Adrenal gland (tissue), 12 donors: ENCODE results near the gene PLXDC2. TPM values are rescaled to one million over a fixed set of nuclear protein-coding genes. Genes with fewer than 3 reads are reported as not detected.

Source experiments
- DNase-seq, 7 donors: peaks; one replicate each; pipeline ENCODE4 v3.0.0-alpha.2; 2019 to 2020
- H3K27ac ChIP-seq, 5 donors: fragments of 200-600 bp; sonication (generic) in 4 of 5; 1 replicate in 3 of 5; 2 replicates in 2 of 5; pipeline versions ENCODE4 v1.5.1 to v1.8.0; 2016 to 2020; ENCODE audit warnings: mild to moderate bottlenecking in 1 of 5
- H3K27me3 ChIP-seq: fragments of 200-600 bp; 2 replicates; pipeline ENCODE4 v1.8.0; 2021
- H3K36me3 ChIP-seq, 2 donors: fragments of 200-600 bp; replicated peaks in 1 of 2; 1 replicate in 1 of 2; 2 replicates in 1 of 2; pipeline versions ENCODE4 v1.5.1 to v1.8.0; 2018 to 2022
- H3K4me1 ChIP-seq, 2 donors: fragments of 200-600 bp; replicated peaks in 1 of 2; 1 replicate in 1 of 2; 2 replicates in 1 of 2; pipeline versions ENCODE4 v1.5.1 to v1.8.0; 2018 to 2021
- H3K4me3 ChIP-seq, 4 donors: fragments of 200-600 bp; sonication (generic) in 3 of 4; one replicate each; pipeline ENCODE4 v1.5.1; 2016 to 2018
- H3K9me3 ChIP-seq, 3 donors: fragments of 200-600 bp; sonication (generic) in 1 of 3; replicated peaks in 1 of 3; 1 replicate in 2 of 3; 2 replicates in 1 of 3; pipeline versions ENCODE4 v1.5.1 to v1.8.0; 2016 to 2021
- POLR2A ChIP-seq, 2 donors: fragments of 450-650 bp; IDR thresholded peaks; one replicate each; pipeline ENCODE4 v1.6.1; 2017; ENCODE audit warnings: antibody characterized with exemption in 2 of 2, mild to moderate bottlenecking in 2 of 2, moderate library complexity in 1 of 2
- WGBS, 4 donors: extraction: QIAGEN DNeasy Blood & Tissue Kit in 2 of 4; methylation state at CpG; one replicate each; pipeline versions ENCODE4 v1.1.5 to v1.1.7; 2013 to 2017; 5-methylcytosine and 5-hydroxymethylcytosine counted together
- intact Hi-C, 2 donors: fragments of 100-400 bp; cut with DNase I; formaldehyde crosslinking; loops; one replicate each; pipeline versions ENCODE4 v1.14.1 to v1.15.0; 2022 to 2023
- polyA plus RNA-seq, 3 donors: library from polyadenylated mRNA; stranded (reverse); fragments of 200-250 nt in 2 of 3; fragments of 350-450 nt in 1 of 3; fragmentation: Illumina TruSeq in 1 of 3; extraction: RNeasy Lipid Tissue Mini Kit (QIAGEN cat#74804) in 1 of 3; gene quantifications; one replicate each; pipeline ENCODE4 v1.2.3, GENCODE V29; 2013 to 2014
- total RNA-seq, 9 donors: library from RNA; depleted of rRNA in 4 of 9; stranded (reverse); fragments of >200 nt in 4 of 9; fragments of 120-200 nt in 1 of 9; fragmentation: NEBNext Ultra II Directional in 1 of 9; extraction: Animal tissue kit (Norgen Biotek cat#: 25700) in 1 of 9; gene quantifications; one replicate each; pipeline versions ENCODE4 v1.1.0 to v1.2.4, GENCODE V29; 2013 to 2023
- TF ChIP-seq, protein P1 (sequence below), 6 experiments: fragments of 450-650 bp in 4 of 6; fragments of 200-600 bp in 2 of 6; sonication (generic) in 1 of 6; IDR thresholded peaks; 1 replicate in 5 of 6; 2 replicates in 1 of 6; pipeline versions ENCODE4 v1.5.1 to v1.8.0; 2016 to 2021; ENCODE audit warnings: antibody characterized with exemption in 6 of 6, mild to moderate bottlenecking in 2 of 6, moderate library complexity in 1 of 6
- donor health status: healthy with polysubstance abuse.
- donor health status: Bipolar disorder and iron deficiency.
- donor health status: DM: yes; HTN: yes; CAD: no.
- donor health status: DM: no; HTN: no; CAD: no.
- donor health status: DM: no; HTN: no; CAD: no.
- donor health status: DM: yes; HTN: yes; CAD: no.

The PLXDC2 gene
- total and polyA plus RNA-seq, 12 donors = 12.1 to 127 (median 75.1) TPM

DNA sequence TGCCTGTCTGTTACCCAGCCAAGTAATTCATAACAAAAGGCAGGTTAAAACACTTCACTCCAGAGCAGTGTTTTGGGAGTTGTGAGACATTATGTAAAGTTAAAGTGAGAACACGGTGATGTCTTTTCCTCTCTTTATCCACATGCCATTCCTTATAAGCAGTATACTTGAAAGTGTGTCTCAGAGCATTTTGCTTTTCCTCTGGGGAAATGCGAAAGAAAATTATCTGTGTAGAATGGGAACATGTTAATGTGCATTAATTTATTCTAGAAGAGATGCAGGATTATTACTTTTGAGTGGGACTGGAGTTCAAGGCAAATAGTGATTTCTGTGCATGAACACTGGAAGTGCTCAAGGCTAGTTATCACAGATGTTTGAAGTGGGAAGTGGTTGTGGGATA is 170.4 kb downstream of the PLXDC2 start:
- TF ChIP-seq, protein P1, sequence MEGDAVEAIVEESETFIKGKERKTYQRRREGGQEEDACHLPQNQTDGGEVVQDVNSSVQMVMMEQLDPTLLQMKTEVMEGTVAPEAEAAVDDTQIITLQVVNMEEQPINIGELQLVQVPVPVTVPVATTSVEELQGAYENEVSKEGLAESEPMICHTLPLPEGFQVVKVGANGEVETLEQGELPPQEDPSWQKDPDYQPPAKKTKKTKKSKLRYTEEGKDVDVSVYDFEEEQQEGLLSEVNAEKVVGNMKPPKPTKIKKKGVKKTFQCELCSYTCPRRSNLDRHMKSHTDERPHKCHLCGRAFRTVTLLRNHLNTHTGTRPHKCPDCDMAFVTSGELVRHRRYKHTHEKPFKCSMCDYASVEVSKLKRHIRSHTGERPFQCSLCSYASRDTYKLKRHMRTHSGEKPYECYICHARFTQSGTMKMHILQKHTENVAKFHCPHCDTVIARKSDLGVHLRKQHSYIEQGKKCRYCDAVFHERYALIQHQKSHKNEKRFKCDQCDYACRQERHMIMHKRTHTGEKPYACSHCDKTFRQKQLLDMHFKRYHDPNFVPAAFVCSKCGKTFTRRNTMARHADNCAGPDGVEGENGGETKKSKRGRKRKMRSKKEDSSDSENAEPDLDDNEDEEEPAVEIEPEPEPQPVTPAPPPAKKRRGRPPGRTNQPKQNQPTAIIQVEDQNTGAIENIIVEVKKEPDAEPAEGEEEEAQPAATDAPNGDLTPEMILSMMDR (IDR thresholded peaks at IDR 0.05) = no peak
- no peak for TF ChIP-seq POLR2A (IDR thresholded peaks at IDR 0.05)
- H3K36me3 ChIP-seq = no peaks in the 10 kb centered on the region
- peaks cover 0 to 6% of the 10 kb centered on the region in 2 donors for H3K4me1 ChIP-seq
- H3K4me3 ChIP-seq = no peak overlapping the region
- H3K27me3 ChIP-seq = no peaks in the 10 kb centered on the region
- no peak overlapping the region for H3K27ac ChIP-seq
- 65 to 75% (median 74%) methylated on average over 2 of the region's 2 CpGs for WGBS, 4 donors
- DNase-seq = no peak
- H3K9me3 ChIP-seq = no peaks in the 10 kb centered on the region
- intact Hi-C loops = no loop called here

DNA sequence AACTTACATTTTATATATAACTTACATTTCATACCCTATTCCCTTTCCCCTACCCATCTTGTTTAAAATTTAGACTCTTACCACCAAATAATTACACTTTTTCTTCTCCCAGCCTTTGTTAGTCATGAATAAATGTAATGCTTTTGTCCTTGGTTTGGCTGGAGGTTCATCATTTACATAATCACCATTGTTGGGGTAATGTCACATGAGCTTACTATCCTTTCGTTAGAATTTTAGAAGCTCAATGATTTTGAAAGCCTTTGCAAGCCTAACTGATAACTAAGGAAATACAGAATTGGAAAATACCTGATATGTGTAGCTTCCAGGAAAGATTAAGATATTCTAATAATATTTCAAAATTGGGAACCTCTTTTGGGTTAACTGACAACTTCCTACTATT is 171.7 kb downstream of the PLXDC2 start:
- TF ChIP-seq, protein P1 (IDR thresholded peaks at IDR 0.05) = no peak
- no peak for TF ChIP-seq POLR2A (IDR thresholded peaks at IDR 0.05)
- 0 to 19% (median 17%) methylated on average over 1 of the region's 1 CpG for WGBS, 4 donors
- Histone ChIP-seq H3K27ac (no peak overlapping the region), H3K27me3 (no peaks in the 10 kb centered on the region), H3K36me3 (no peaks in the 10 kb centered on the region), H3K9me3 (no peaks in the 10 kb centered on the region), H3K4me3 (no peak overlapping the region), H3K4me1 (peaks cover 0 to 6% of the 10 kb centered on the region in 2 donors)
- intact Hi-C loops = no loop called here
- no peak for DNase-seq

DNA sequence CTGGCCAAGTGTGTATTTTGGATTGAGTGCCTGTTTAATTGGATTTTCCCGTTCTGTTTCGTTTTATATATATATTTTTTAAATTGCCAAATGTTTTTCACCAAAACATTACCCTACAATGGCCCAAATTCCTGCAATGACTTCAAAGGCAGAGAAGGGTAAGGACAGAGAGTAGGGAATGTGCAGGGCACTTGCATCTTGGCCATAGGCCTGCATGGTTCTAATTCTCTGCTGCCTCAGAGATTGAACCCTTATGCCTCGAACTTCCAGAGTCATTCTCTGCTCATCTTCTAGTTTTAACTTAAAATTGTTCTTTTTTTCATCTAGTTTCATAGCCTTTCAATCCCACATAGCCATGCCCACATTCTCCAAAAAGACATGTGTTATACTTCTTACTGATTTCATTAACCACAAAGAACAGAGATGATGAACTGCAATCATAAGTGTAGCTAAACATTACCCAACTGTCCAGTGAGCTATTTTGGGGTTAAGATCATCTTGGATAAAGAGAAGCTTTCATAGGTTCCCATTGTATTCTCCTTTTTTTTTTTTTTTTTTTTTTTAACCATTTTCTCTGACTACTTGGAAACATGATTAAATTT is 177.6 kb downstream of the PLXDC2 start:
- Histone ChIP-seq H3K4me3 (no peak overlapping the region), H3K9me3 (no peaks in the 10 kb centered on the region), H3K4me1 (no peaks in the 10 kb centered on the region), H3K27ac (no peak overlapping the region), H3K27me3 (no peaks in the 10 kb centered on the region), H3K36me3 (no peaks in the 10 kb centered on the region)
- no peak for DNase-seq
- WGBS, 4 donors = 76 to 99% (median 91%) methylated on average over 3 of the region's 3 CpGs
- intact Hi-C loops = no loop called here
- TF ChIP-seq POLR2A (IDR thresholded peaks at IDR 0.05) = no peak
- TF ChIP-seq, protein P1 (IDR thresholded peaks at IDR 0.05) = no peak

DNA sequence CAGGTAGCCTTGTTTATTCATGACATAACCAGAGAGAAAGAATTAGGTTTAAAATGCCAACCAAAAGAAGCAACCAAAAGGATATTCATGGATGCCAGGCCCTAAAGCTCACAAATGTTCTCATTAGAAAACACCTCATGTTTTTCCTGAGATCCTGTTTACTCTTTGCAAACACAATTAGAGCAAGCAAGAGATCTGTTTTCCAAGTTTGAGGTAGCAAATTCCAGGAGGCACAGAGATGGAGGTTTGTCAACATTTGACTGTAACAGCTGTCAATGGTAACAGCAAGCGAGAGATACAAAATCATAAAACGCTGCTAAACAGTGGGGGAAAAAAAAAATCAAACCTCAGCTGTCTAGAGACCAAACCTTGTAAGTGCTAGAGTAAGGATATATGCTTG is 182.2 kb downstream of the PLXDC2 start:
- no peaks in the 10 kb centered on the region for H3K36me3 ChIP-seq
- intact Hi-C loops = no loop called here

More for the DNA sequence above, 182.2 kb downstream of the PLXDC2 start:
- DNase-seq = no peak
- TF ChIP-seq, protein P1 (IDR thresholded peaks at IDR 0.05) = no peak
- TF ChIP-seq POLR2A (IDR thresholded peaks at IDR 0.05) = no peak
- Histone ChIP-seq H3K27ac (no peak overlapping the region), H3K4me3 (no peak overlapping the region), H3K4me1 (peaks cover 0 to 5% of the 10 kb centered on the region in 2 donors), H3K9me3 (no peaks in the 10 kb centered on the region), H3K27me3 (no peaks in the 10 kb centered on the region)
- 82 to 92% (median 88%) methylated on average over 2 of the region's 2 CpGs for WGBS, 4 donors
